B cell (primary cell): Measurements from ENCODE around the gene CDH2. TPM values are rescaled to one million over a fixed set of nuclear protein-coding genes. Genes with fewer than 3 reads are reported as not detected.

Experiments used
- ATAC-seq: fragments of 200-7000 bp; cut with Tn5 transposase; one replicate; pipeline ENCODE4 v1.10.0; 2021; ENCODE audit warnings: low read depth, mild to moderate bottlenecking, moderate number of reproducible peaks, moderate library complexity
- CTCF ChIA-PET: fragments of 350-600 bp; sonication (Branson Sonifier 250); formaldehyde crosslinking; loops from one replicate; lab custom pipeline; 2021; ENCODE audit warnings: antibody characterized with exemption, inconsistent platforms; lab: Charles Lee
- POLR2A ChIA-PET: fragments of 350-600 bp; sonication (Branson Sonifier 250); formaldehyde crosslinking; loops from one replicate; lab custom pipeline; 2021; ENCODE audit warnings: antibody characterized with exemption; lab: Charles Lee
- DNase-seq: peaks from one replicate; pipeline ENCODE4 v3.0.0; 2013
- H2AFZ ChIP-seq: 2 replicates; pipeline ENCODE4 v1.6.1; 2012; ENCODE audit warnings: mild to moderate bottlenecking, low read depth, low read length; ENCODE audit not compliant: insufficient read depth, poor library complexity, severe bottlenecking
- H3K27ac ChIP-seq, 2 donors: 1 replicate in 1 of 2; 2 replicates in 1 of 2; pipeline ENCODE4 v1.5.1; 2012 to 2013; ENCODE audit warnings: low read length in 2 of 2, mild to moderate bottlenecking in 2 of 2, moderate library complexity in 1 of 2
- H3K27me3 ChIP-seq, 4 experiments: fragments of 200-600 bp in 1 of 4; sonication (generic) in 1 of 4; replicated peaks in 1 of 4; 1 replicate in 2 of 4; 2 replicates in 2 of 4; pipeline versions ENCODE4 v1.6.1 to v1.7.0; 2013 to 2016; ENCODE audit warnings: low read length in 3 of 4, mild to moderate bottlenecking in 2 of 4, mixed read lengths in 1 of 4, moderate library complexity in 1 of 4; ENCODE audit not compliant: insufficient read depth in 4 of 4, control insufficient read depth in 3 of 4; ENCODE audit errors: control extremely low read depth in 1 of 4
- H3K36me3 ChIP-seq, 2 experiments: replicated peaks in 1 of 2; 1 replicate in 1 of 2; 2 replicates in 1 of 2; pipeline versions ENCODE4 v1.6.1 to v1.7.1; 2013; ENCODE audit warnings: low read length in 1 of 2; ENCODE audit not compliant: insufficient read depth in 2 of 2, control insufficient read depth in 1 of 2; ENCODE audit errors: control extremely low read depth in 1 of 2, extremely low read depth in 1 of 2
- H3K4me1 ChIP-seq, 2 donors: fragments of 200-600 bp in 1 of 2; sonication (generic) in 1 of 2; 1 replicate in 1 of 2; 2 replicates in 1 of 2; pipeline versions ENCODE4 v1.5.1 to v1.6.1; 2013 to 2017; ENCODE audit warnings: low read length in 2 of 2; ENCODE audit not compliant: control insufficient read depth in 2 of 2, insufficient read depth in 2 of 2
- H3K4me2 ChIP-seq: replicated peaks from 2 replicates; pipeline ENCODE3; 2012; ENCODE audit warnings: mild to moderate bottlenecking, low read depth, low read length; ENCODE audit not compliant: poor library complexity, severe bottlenecking
- H3K4me3 ChIP-seq, 5 experiments: fragments of 200-600 bp in 1 of 5; sonication (generic) in 1 of 5; 1 replicate in 3 of 5; 2 replicates in 2 of 5; pipeline versions ENCODE4 v1.5.1 to v1.7.0; 2011 to 2016; ENCODE audit warnings: low read length in 4 of 5, mild to moderate bottlenecking in 4 of 5, low read depth in 2 of 5, control low read depth in 1 of 5, moderate library complexity in 1 of 5; ENCODE audit not compliant: insufficient read depth in 1 of 5; ENCODE audit errors: control extremely low read depth in 1 of 5, extremely low read depth in 1 of 5
- H3K79me2 ChIP-seq: fragments of 200-600 bp; sonication (generic); one replicate; pipeline ENCODE4 v1.6.0; 2016; ENCODE audit warnings: low read length; ENCODE audit not compliant: control insufficient read depth, insufficient read depth
- H3K9ac ChIP-seq: fragments of 200-600 bp; sonication (generic); 2 replicates; pipeline ENCODE4 v1.6.1; 2017; ENCODE audit warnings: mild to moderate bottlenecking, low read length, moderate library complexity
- H3K9me3 ChIP-seq, 3 donors: one replicate each; pipeline versions ENCODE4 v1.6.1 to v1.7.1; 2013; ENCODE audit warnings: low read length in 2 of 3; ENCODE audit not compliant: control insufficient read depth in 2 of 3, insufficient read depth in 1 of 3; ENCODE audit errors: control extremely low read depth in 1 of 3
- H4K20me1 ChIP-seq: 2 replicates; pipeline ENCODE4 v1.6.0; 2012; ENCODE audit warnings: mild to moderate bottlenecking, low read length; ENCODE audit not compliant: insufficient read depth, control insufficient read depth, poor library complexity, severe bottlenecking
- H3K27ac Mint-ChIP-seq: one replicate; pipeline ENCODE4 v1.8.0; 2021; ENCODE audit warnings: mixed read lengths
- H3K27me3 Mint-ChIP-seq: one replicate; pipeline ENCODE4 v1.8.0; 2021; ENCODE audit warnings: mixed read lengths
- H3K4me1 Mint-ChIP-seq: one replicate; pipeline ENCODE4 v1.8.0; 2021; ENCODE audit warnings: mixed read lengths
- H3K4me3 Mint-ChIP-seq: one replicate; pipeline ENCODE4 v1.8.0; 2021; ENCODE audit warnings: mixed read lengths
- H3K9me3 Mint-ChIP-seq: one replicate; pipeline ENCODE4 v1.8.0; 2022; ENCODE audit warnings: mixed read lengths; ENCODE audit not compliant: insufficient read depth
- EZH2 ChIP-seq: IDR thresholded peaks from 2 replicates; pipeline ENCODE4 v1.6.1; 2012; ENCODE audit warnings: borderline replicate concordance, low read depth, mild to moderate bottlenecking, moderate library complexity, low read length; ENCODE audit not compliant: insufficient read depth, poor library complexity, severe bottlenecking
- WGBS: methylation state at CpG from one replicate; pipeline ENCODE4 v1.1.5; 2013; ENCODE audit warnings: missing lambda C conversion rate; ENCODE audit not compliant: insufficient coverage; 5-methylcytosine and 5-hydroxymethylcytosine counted together
- intact Hi-C: fragments of 100-400 bp; cut with micrococcal nuclease; formaldehyde crosslinking; loops from one replicate; pipeline ENCODE4 v1.10.0; 2022
- polyA plus RNA-seq: library from polyadenylated mRNA; depleted of rRNA; stranded (reverse); fragments of >200 nt; gene quantifications from 2 replicates; pipeline ENCODE4 v1.2.3, GENCODE V29; 2012
- total RNA-seq, 2 donors: library from RNA; stranded (reverse); fragments of 120-200 nt in 1 of 2; gene quantifications; 1 replicate in 1 of 2; 2 replicates in 1 of 2; pipeline versions ENCODE4 v1.2.3 to v1.2.4, GENCODE V29; 2013 to 2022
- TF ChIP-seq, protein P1 (sequence below): fragments of 200-600 bp; IDR thresholded peaks from one replicate; pipeline ENCODE4 v1.8.0; 2022; ENCODE audit warnings: antibody characterized with exemption, mild to moderate bottlenecking

The CDH2 gene
- total and polyA plus RNA-seq, 2 donors (not counting 1 experiment from before 2014, with no cell fraction given) = not detected

DNA sequence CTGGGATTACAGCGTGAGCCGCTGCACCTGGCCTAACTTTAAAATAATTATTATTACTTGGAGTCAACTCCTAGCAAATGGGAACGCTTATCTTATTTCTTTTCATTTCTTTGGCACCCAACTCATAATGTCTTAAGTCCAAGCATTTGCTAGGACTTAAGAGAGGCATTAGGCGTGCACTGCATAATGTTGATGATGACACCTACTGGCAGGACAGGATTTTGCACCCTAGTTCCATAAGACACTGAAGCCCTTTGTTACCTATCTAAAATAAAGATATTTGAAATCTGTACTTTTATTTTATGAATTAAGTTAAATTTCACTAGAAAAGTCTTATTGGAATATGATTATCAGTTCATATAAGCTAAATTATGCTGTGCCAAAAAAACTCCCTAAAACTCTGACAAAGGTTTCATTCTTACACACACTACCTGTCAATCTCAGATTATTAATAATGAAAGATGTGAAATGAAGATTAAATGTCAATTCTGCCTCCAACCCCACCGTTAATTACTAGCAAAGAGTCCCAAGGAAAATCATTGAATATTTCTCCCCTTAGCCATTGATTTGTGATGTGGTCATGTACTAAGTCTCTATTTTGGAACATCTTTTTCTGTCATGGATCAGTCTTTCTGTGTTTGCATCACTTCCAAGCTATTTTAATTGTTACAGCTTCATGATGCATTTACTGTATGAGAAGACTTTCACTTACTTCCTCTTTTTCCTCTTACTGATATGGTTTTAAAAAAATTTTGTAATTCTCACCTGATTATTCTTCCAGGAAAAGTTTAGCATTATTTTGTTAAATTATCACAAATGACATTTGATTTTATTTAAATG, 12.7 kb upstream of the CDH2 start:
- Histone ChIP-seq H3K9me3 (no peaks in the 10 kb centered on the region), H3K4me1 (no peaks in the 10 kb centered on the region), H3K36me3 (no peaks in the 10 kb centered on the region), H4K20me1 (no peaks in the 10 kb centered on the region), H3K4me3 (no peak overlapping the region), H3K4me2 (no peak overlapping the region), H3K79me2 (no peaks in the 10 kb centered on the region), H3K27ac (no peak overlapping the region), H3K27me3 (no peaks in the 10 kb centered on the region), H2AFZ (no peak overlapping the region), H3K9ac (no peak overlapping the region)
- Mint-ChIP-seq H3K27ac (no peak overlapping the region), H3K27me3 (no peaks in the 10 kb centered on the region), H3K4me1 (no peaks in the 10 kb centered on the region), H3K9me3 (no peaks in the 10 kb centered on the region), H3K4me3 (no peak overlapping the region)
- 80% methylated on average over 1 of the region's 5 CpGs for WGBS
- ATAC-seq (no peak), DNase-seq (no peak)
- POLR2A ChIA-PET = no interaction called here
- CTCF ChIA-PET = no interaction called here
- TF ChIP-seq, protein P1, sequence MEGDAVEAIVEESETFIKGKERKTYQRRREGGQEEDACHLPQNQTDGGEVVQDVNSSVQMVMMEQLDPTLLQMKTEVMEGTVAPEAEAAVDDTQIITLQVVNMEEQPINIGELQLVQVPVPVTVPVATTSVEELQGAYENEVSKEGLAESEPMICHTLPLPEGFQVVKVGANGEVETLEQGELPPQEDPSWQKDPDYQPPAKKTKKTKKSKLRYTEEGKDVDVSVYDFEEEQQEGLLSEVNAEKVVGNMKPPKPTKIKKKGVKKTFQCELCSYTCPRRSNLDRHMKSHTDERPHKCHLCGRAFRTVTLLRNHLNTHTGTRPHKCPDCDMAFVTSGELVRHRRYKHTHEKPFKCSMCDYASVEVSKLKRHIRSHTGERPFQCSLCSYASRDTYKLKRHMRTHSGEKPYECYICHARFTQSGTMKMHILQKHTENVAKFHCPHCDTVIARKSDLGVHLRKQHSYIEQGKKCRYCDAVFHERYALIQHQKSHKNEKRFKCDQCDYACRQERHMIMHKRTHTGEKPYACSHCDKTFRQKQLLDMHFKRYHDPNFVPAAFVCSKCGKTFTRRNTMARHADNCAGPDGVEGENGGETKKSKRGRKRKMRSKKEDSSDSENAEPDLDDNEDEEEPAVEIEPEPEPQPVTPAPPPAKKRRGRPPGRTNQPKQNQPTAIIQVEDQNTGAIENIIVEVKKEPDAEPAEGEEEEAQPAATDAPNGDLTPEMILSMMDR = no peak
- no peak for TF ChIP-seq EZH2
- intact Hi-C loops = no loop called here

- WGBS = no CpG with 5 or more reads among the region's 3 CpGs
- intact Hi-C loops = no loop called here
- no peaks in the 10 kb centered on the region for H3K9me3 Mint-ChIP-seq
Observed at GRCh38 chr18:28185121-28185520, 8.2 kb upstream of the CDH2 start.

More at GRCh38 chr18:28185121-28185520, 8.2 kb upstream of the CDH2 start:
- no peaks in the 10 kb centered on the region for H3K4me1 Mint-ChIP-seq
- H3K4me2 ChIP-seq = no peak overlapping the region
- CTCF ChIA-PET = no interaction called here
- H3K36me3 ChIP-seq = no peaks in the 10 kb centered on the region
- no peak overlapping the region for H2AFZ ChIP-seq
- TF ChIP-seq, protein P1 = no peak
- TF ChIP-seq EZH2 = no peak
- ATAC-seq (no peak), DNase-seq (no peak)
- no peaks in the 10 kb centered on the region for H3K4me1 ChIP-seq
- H3K27ac Mint-ChIP-seq = no peak overlapping the region
- no peak overlapping the region for H3K9ac ChIP-seq
- no peaks in the 10 kb centered on the region for H3K27me3 ChIP-seq
- H3K27me3 Mint-ChIP-seq = peaks cover 6% of the 10 kb centered on the region
- no peaks in the 10 kb centered on the region for H3K9me3 ChIP-seq
- H3K79me2 ChIP-seq = no peaks in the 10 kb centered on the region
- H3K27ac ChIP-seq = no peak overlapping the region
- H4K20me1 ChIP-seq = no peaks in the 10 kb centered on the region
- H3K4me3 ChIP-seq = no peak overlapping the region
- POLR2A ChIA-PET = no interaction called here
- H3K4me3 Mint-ChIP-seq = no peak overlapping the region
